Esophagus squamous epithelium (tissue), 5 donors: ENCODE results near the gene OAT. TPM values are rescaled to one million over a fixed set of nuclear protein-coding genes. Genes with fewer than 3 reads are reported as not detected.

Source experiments
- DNase-seq: peaks from one replicate; lab custom pipeline; 2025; lab: John Stamatoyannopoulos, UW
- H3K27ac ChIP-seq, 4 donors: fragments of 200-600 bp; sonication (generic); one replicate each; pipeline ENCODE4 v1.5.1; 2016 to 2019; ENCODE audit warnings: mild to moderate bottlenecking in 1 of 4
- H3K27me3 ChIP-seq, 4 donors: fragments of 200-600 bp; sonication (generic); 1 replicate in 3 of 4; 2 replicates in 1 of 4; pipeline versions ENCODE4 v1.5.1 to v1.6.0; 2017 to 2021; ENCODE audit warnings: antibody characterized with exemption in 1 of 4
- H3K36me3 ChIP-seq, 3 donors: fragments of 200-600 bp; sonication (generic); one replicate each; pipeline ENCODE4 v1.5.1; 2016 to 2019
- H3K4me1 ChIP-seq, 3 donors: fragments of 200-600 bp; sonication (generic); one replicate each; pipeline ENCODE4 v1.5.1; 2017 to 2019
- H3K4me3 ChIP-seq, 4 donors: fragments of 200-600 bp; sonication (generic); 1 replicate in 3 of 4; 2 replicates in 1 of 4; pipeline ENCODE4 v1.5.1; 2016 to 2019; ENCODE audit warnings: mild to moderate bottlenecking in 2 of 4, moderate library complexity in 1 of 4
- H3K9me3 ChIP-seq, 3 donors: fragments of 200-600 bp; sonication (generic); one replicate each; pipeline ENCODE4 v1.5.1; 2016 to 2019
- POLR2A ChIP-seq, 4 donors: fragments of 450-650 bp; IDR thresholded peaks; one replicate each; pipeline ENCODE4 v1.6.1; 2017; ENCODE audit warnings: antibody characterized with exemption in 4 of 4, mild to moderate bottlenecking in 4 of 4, moderate library complexity in 3 of 4
- WGBS, 2 donors: methylation state at CpG; one replicate each; pipeline ENCODE4 v1.1.5; 2018; 5-methylcytosine and 5-hydroxymethylcytosine counted together
- intact Hi-C: fragments of 100-400 bp; cut with DNase I; formaldehyde crosslinking; loops from one replicate; pipeline ENCODE4 v1.15.0; 2022
- total RNA-seq, 4 donors: library from RNA; depleted of rRNA; stranded (reverse); fragments of >200 nt; gene quantifications; one replicate each; pipeline ENCODE4 v1.1.0, GENCODE V29; 2016
- TF ChIP-seq, protein P1 (sequence below), 6 experiments: fragments of 450-650 bp in 4 of 6; fragments of 200-600 bp in 2 of 6; sonication (generic) in 2 of 6; IDR thresholded peaks; one replicate each; pipeline ENCODE4 v1.5.1; 2016 to 2019; ENCODE audit warnings: antibody characterized with exemption in 6 of 6, mild to moderate bottlenecking in 4 of 6, moderate library complexity in 4 of 6
- donor health status: DM: yes; HTN: yes; CAD: no.

OAT gene
- total RNA-seq, 4 donors from 2014 or later, result 101 to 194 (median 131) TPM

DNA sequence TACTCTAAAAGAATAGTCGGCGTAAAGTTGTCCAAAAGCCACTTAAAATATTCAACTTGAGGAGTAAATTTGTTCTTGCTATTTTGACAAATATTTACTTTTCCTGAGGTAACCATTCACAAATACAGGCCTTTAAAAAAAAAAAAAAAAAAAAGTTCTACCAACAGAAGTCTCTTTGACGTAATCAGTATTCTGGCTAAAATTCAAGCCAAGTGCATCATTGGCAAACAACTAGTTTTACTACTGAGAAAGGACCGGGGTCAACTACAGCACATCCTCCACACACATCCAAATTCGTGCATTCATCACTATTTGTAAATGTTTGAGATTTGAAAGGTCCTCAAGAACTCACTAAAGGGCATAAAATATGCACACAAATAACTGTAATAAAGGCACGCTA lies 2.0 kb downstream of the OAT start:
- Histone ChIP-seq H3K27me3 (peaks cover 0 to 3% (median 0%) of the 10 kb centered on the region in 4 donors), H3K9me3 (no peaks in the 10 kb centered on the region), H3K4me3 (peak overlapping the region in 3 of 4 donors; percentile 69 to 99 (median 92)), H3K27ac (peak overlapping the region in 3 of 4 donors; percentile 41 to 99 (median 92)), H3K4me1 (peaks cover 14 to 67% (median 41%) of the 10 kb centered on the region in 3 donors), H3K36me3 (peaks cover 0 to 10% (median 0%) of the 10 kb centered on the region in 3 donors)
- DNase-seq, result no peak
- WGBS, 2 donors, result 44 to 51% methylated on average over 6 of the region's 6 CpGs
- TF ChIP-seq POLR2A (IDR thresholded peaks at IDR 0.05), result no peak
- TF ChIP-seq, protein P1, sequence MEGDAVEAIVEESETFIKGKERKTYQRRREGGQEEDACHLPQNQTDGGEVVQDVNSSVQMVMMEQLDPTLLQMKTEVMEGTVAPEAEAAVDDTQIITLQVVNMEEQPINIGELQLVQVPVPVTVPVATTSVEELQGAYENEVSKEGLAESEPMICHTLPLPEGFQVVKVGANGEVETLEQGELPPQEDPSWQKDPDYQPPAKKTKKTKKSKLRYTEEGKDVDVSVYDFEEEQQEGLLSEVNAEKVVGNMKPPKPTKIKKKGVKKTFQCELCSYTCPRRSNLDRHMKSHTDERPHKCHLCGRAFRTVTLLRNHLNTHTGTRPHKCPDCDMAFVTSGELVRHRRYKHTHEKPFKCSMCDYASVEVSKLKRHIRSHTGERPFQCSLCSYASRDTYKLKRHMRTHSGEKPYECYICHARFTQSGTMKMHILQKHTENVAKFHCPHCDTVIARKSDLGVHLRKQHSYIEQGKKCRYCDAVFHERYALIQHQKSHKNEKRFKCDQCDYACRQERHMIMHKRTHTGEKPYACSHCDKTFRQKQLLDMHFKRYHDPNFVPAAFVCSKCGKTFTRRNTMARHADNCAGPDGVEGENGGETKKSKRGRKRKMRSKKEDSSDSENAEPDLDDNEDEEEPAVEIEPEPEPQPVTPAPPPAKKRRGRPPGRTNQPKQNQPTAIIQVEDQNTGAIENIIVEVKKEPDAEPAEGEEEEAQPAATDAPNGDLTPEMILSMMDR (IDR thresholded peaks at IDR 0.05), result no peak
- intact Hi-C loops, result no loop called here

DNA sequence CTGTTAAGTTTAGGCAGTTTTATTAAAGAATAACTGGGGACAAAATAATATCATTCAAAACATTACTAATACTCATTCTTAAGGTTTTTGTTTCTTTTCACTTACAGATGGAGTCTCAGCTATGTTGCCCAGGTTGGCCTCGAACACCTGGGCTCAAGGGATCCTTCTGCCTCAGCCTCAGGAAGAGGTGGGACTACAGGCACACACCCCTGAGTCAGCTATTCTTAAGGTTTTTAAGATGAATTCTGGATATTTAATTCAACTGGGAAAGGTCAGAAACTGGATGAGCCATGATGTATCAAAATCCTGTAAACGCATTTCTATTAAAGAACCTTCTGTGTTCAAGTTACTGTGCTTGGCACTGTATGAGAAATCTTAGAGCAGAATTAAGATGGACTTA lies 3.5 kb downstream of the OAT start:
- Histone ChIP-seq H3K27ac (peak overlapping the region in 2 of 4 donors; percentile 92 to 99), H3K27me3 (no peaks in the 10 kb centered on the region), H3K36me3 (peaks cover 0 to 25% (median 0%) of the 10 kb centered on the region in 3 donors), H3K4me1 (peaks cover 14 to 67% (median 41%) of the 10 kb centered on the region in 3 donors), H3K4me3 (peak overlapping the region in 1 of 4 donors; percentile 9), H3K9me3 (no peaks in the 10 kb centered on the region)
- DNase-seq, result no peak
- 44 to 52% methylated on average over 2 of the region's 2 CpGs for WGBS, 2 donors
- intact Hi-C loops, result no loop called here
- TF ChIP-seq POLR2A (IDR thresholded peaks at IDR 0.05), result no peak
- TF ChIP-seq, protein P1 (IDR thresholded peaks at IDR 0.05), result no peak

DNA sequence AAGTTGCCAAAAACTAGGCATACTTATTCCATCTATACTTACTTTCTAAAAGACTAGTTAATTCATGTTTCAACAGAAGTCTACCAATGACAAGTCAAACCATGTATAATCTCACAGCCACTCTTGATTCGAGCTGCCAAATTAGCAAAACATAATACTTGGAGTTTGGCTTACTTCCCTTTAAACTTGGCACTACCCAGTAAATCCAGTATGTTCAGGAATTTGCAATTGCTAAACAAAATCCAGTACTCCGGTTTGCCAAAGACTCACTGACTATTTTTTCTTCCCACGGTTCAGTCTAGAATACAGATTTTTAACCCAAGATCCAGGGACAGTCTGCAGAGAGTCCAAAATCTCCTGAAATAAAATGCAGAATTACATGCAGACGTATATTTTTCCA lies 4.6 kb downstream of the OAT start:
- Histone ChIP-seq H3K27me3 (no peaks in the 10 kb centered on the region), H3K27ac (peak overlapping the region; percentile 42 to 99 (median 70)), H3K9me3 (no peaks in the 10 kb centered on the region), H3K4me1 (peaks cover 14 to 63% (median 38%) of the 10 kb centered on the region in 3 donors), H3K4me3 (peak overlapping the region in 3 of 4 donors; percentile 4 to 24 (median 14)), H3K36me3 (peaks cover 0 to 34% (median 2%) of the 10 kb centered on the region in 3 donors)
- TF ChIP-seq, protein P1 (IDR thresholded peaks at IDR 0.05), result no peak
- no peak for TF ChIP-seq POLR2A (IDR thresholded peaks at IDR 0.05)
- DNase-seq, result no peak
- intact Hi-C loops, result no loop called here
- 19 to 27% methylated on average over 4 of the region's 4 CpGs for WGBS, 2 donors

DNA sequence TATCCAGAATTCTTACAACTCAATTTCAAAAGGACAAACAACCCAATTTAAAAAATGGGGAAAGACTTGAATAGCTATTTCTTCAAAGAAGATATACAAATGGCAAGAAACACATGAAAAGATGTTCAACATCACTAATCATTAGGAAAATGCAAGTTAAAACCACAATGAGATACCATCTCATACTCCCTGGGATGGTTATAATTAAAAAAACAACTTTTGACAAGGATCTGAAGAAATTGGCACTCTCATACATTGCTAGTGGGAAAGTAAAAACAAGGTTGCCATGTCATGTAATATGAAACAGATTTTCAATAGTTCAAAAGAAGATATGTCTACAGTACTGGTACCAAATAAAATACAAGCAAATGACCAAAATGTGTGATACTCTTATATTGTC lies 9.0 kb downstream of the OAT start:
- H3K27ac ChIP-seq, result no peak overlapping the region
- TF ChIP-seq, protein P1 (IDR thresholded peaks at IDR 0.05), result no peak
- no peak for TF ChIP-seq POLR2A (IDR thresholded peaks at IDR 0.05)
- no peak overlapping the region for H3K4me3 ChIP-seq
- H3K9me3 ChIP-seq, result no peaks in the 10 kb centered on the region
- intact Hi-C loops, result no loop called here
- no peak for DNase-seq
- peaks cover 6 to 78% (median 18%) of the 10 kb centered on the region in 3 donors for H3K36me3 ChIP-seq
- no peaks in the 10 kb centered on the region for H3K27me3 ChIP-seq
- peaks cover 14 to 27% (median 15%) of the 10 kb centered on the region in 3 donors for H3K4me1 ChIP-seq

DNA sequence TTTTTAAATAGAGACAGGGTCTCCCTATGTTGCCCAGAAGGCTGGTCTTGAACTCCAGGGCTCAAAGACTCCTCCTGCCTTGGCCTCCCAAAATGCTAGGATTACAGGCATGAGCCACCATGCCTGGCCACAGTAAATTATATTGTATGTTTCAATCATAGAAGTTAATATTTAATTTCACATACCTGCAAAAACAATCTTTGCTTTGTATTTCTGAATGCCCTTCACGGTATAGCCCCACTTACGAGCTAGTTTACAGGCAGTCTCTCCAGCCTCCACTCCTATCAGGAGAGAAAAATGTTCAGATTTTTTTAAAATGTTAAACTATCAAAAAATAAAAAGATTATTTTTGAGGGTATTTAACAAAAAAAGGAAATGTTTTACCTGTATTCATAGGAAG lies 10.4 kb downstream of the OAT start:
- H3K27me3 ChIP-seq, result no peaks in the 10 kb centered on the region

More for the DNA sequence above, 10.4 kb downstream of the OAT start:
- no peaks in the 10 kb centered on the region for H3K9me3 ChIP-seq
- WGBS, 2 donors, result 94 to 100% methylated on average over 2 of the region's 2 CpGs
- H3K4me3 ChIP-seq, result no peak overlapping the region
- intact Hi-C loops, result no loop called here
- TF ChIP-seq, protein P1 (IDR thresholded peaks at IDR 0.05), result no peak
- no peak for TF ChIP-seq POLR2A (IDR thresholded peaks at IDR 0.05)
- H3K27ac ChIP-seq, result no peak overlapping the region
- DNase-seq, result no peak
- H3K4me1 ChIP-seq, result peaks cover 1 to 13% (median 2%) of the 10 kb centered on the region in 3 donors
- peaks cover 10 to 91% (median 21%) of the 10 kb centered on the region in 3 donors for H3K36me3 ChIP-seq
